Caco-2 (cell line): ENCODE data around the gene SKAP1. TPM values are rescaled to one million over a fixed set of nuclear protein-coding genes. Genes with fewer than 3 reads are reported as not detected.

ENCODE experiments used
- BruUV-seq: library from RNA; stranded (reverse); fragments of 400-500 nt; replicated peaks from 2 replicates; lab custom pipeline; 2021; lab: Mats Ljungman, UMichigan
- CTCF ChIA-PET: fragments of 300-600 bp; sonication (Branson Sonifier 250); formaldehyde crosslinking; loops from one replicate; lab custom pipeline; 2022; ENCODE audit warnings: antibody characterized with exemption; lab: Charles Lee
- POLR2A ChIA-PET: fragments of 300-600 bp; sonication (Branson Sonifier 250); formaldehyde crosslinking; loops from one replicate; lab custom pipeline; 2022; ENCODE audit warnings: antibody characterized with exemption; lab: Charles Lee
- DNase-seq, 2 experiments: peaks; one replicate each; pipeline versions ENCODE4 v3.0.0 to v3.0.0-alpha.2; 2020 to 2022
- H3K27me3 ChIP-seq: replicated peaks from 2 replicates; pipeline ENCODE4 v1.6.0; 2011; ENCODE audit warnings: low read length; ENCODE audit not compliant: control insufficient read depth, insufficient read depth
- H3K36me3 ChIP-seq: 2 replicates; pipeline ENCODE4 v1.5.1; 2011; ENCODE audit warnings: low read length; ENCODE audit not compliant: control insufficient read depth, insufficient read depth
- H3K4me1 ChIP-seq: fragments of 250-450 bp; sonication (Bioruptor Pico); 2 replicates; pipeline ENCODE4 v1.5.1; 2020; ENCODE audit warnings: mild to moderate bottlenecking
- H3K4me3 ChIP-seq: 2 replicates; pipeline ENCODE4 v1.5.1; 2011; ENCODE audit warnings: low read depth, mild to moderate bottlenecking, control low read depth, low read length
- H3K9me3 ChIP-seq: fragments of 250-450 bp; sonication (Bioruptor Pico); 2 replicates; pipeline ENCODE4 v1.5.1; 2020; ENCODE audit warnings: mild to moderate bottlenecking, moderate library complexity
- H3K27ac Mint-ChIP-seq: one replicate; pipeline ENCODE4 v1.8.0; 2022; ENCODE audit warnings: mixed read lengths; ENCODE audit not compliant: unreplicated experiment
- H3K27me3 Mint-ChIP-seq: one replicate; pipeline ENCODE4 v1.8.0; 2022; ENCODE audit warnings: mixed read lengths; ENCODE audit not compliant: insufficient read depth, unreplicated experiment
- H3K36me3 Mint-ChIP-seq: one replicate; pipeline ENCODE4 v1.8.0; 2022; ENCODE audit warnings: mild to moderate bottlenecking, mixed read lengths; ENCODE audit not compliant: insufficient read depth, unreplicated experiment
- H3K4me1 Mint-ChIP-seq: one replicate; pipeline ENCODE4 v1.8.0; 2022; ENCODE audit warnings: low read depth, mixed read lengths; ENCODE audit not compliant: unreplicated experiment
- H3K4me3 Mint-ChIP-seq: one replicate; pipeline ENCODE4 v1.8.0; 2022; ENCODE audit warnings: mild to moderate bottlenecking, moderate library complexity, mixed read lengths; ENCODE audit not compliant: unreplicated experiment
- H3K9me3 Mint-ChIP-seq: one replicate; pipeline ENCODE4 v1.8.0; 2022; ENCODE audit warnings: mixed read lengths; ENCODE audit not compliant: unreplicated experiment
- CTCF ChIP-seq, 2 experiments: fragments of 200-600 bp in 1 of 2; IDR thresholded peaks; 1 replicate in 1 of 2; 2 replicates in 1 of 2; pipeline versions ENCODE4 v1.5.1 to v1.8.0; 2011 to 2022; ENCODE audit warnings: antibody characterized with exemption in 1 of 2, control low read depth in 1 of 2, inconsistent platforms in 1 of 2, low read depth in 1 of 2, low read length in 1 of 2, mild to moderate bottlenecking in 1 of 2, moderate library complexity in 1 of 2; ENCODE audit not compliant: insufficient read depth in 1 of 2, severe bottlenecking in 1 of 2, unreplicated experiment in 1 of 2
- intact Hi-C: fragments of 100-400 bp; cut with micrococcal nuclease; formaldehyde crosslinking; loops from one replicate; pipeline ENCODE4 v1.10.0; 2022; ENCODE audit not compliant: unreplicated experiment
- total RNA-seq: library from RNA; stranded (reverse); gene quantifications from 2 replicates; pipeline ENCODE4 v1.2.3, GENCODE V29; 2022

The SKAP1 gene
- total RNA-seq, 1 experiment from 2014 or later = 0.70 TPM

- Histone ChIP-seq H3K4me1 (no peaks in the 10 kb centered on the region), H3K4me3 (no peak overlapping the region), H3K9me3 (no peaks in the 10 kb centered on the region), H3K27me3 (peaks cover 4% of the 10 kb centered on the region; the same call in 1 of the 2 replicates), H3K36me3 (no peaks in the 10 kb centered on the region)
- Mint-ChIP-seq H3K4me3 (no peak overlapping the region), H3K9me3 (no peaks in the 10 kb centered on the region), H3K27me3 (peaks cover 11% of the 10 kb centered on the region), H3K4me1 (no peaks in the 10 kb centered on the region), H3K27ac (no peak overlapping the region), H3K36me3 (no peaks in the 10 kb centered on the region)
- no TSS peak for BruUV-seq
- no peak for DNase-seq
- CTCF ChIA-PET = no interaction called here
- TF ChIP-seq CTCF (IDR thresholded peaks at IDR 0.05; ENCODE audit: insufficient read depth in 1 of 2, low read depth in 1 of 2, low read length in 1 of 2, severe bottlenecking in 1 of 2, unreplicated experiment in 1 of 2) = no peak
- POLR2A ChIA-PET = no interaction called here
- intact Hi-C loops = no loop called here
Observed at GRCh38 chr17:48441862-48442261, 11.8 kb upstream of the SKAP1 start.

- BruUV-seq = no TSS peak
- POLR2A ChIA-PET = no interaction called here
Observed at GRCh38 chr17:48441231-48441711, 11.3 kb upstream of the SKAP1 start.

DNA sequence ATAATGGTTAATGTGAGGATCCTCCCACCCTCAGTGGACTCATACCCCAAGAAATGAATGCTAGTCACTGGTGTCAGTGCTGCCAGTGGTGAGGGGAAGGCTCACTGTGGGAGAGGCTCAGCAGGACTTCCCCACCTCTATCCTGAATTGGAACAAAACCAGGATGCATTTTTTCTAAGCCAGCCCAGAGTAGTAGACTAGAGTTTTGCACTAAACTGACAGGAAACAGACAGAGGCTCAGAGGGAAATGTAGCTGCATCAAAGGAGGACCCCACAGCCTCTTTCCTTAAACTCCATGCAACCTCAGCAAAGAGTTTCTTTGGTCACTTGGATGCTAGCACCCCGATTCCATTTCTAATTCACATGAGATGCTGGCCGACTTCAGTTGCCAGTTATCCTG is 10.7 kb upstream of the SKAP1 start:
- Histone ChIP-seq H3K27me3 (0 out of 2 replicates have a peak, but pooled peaks cover 1% of the 10 kb centered on the region), H3K4me3 (no peak overlapping the region), H3K4me1 (no peaks in the 10 kb centered on the region), H3K36me3 (no peaks in the 10 kb centered on the region), H3K9me3 (no peaks in the 10 kb centered on the region)
- Mint-ChIP-seq H3K27ac (no peak overlapping the region), H3K4me3 (no peak overlapping the region), H3K36me3 (no peaks in the 10 kb centered on the region), H3K4me1 (no peaks in the 10 kb centered on the region), H3K27me3 (peaks cover 14% of the 10 kb centered on the region), H3K9me3 (no peaks in the 10 kb centered on the region)
- no peak for TF ChIP-seq CTCF (IDR thresholded peaks at IDR 0.05; ENCODE audit: insufficient read depth in 1 of 2, low read depth in 1 of 2, low read length in 1 of 2, severe bottlenecking in 1 of 2, unreplicated experiment in 1 of 2)
- intact Hi-C loops = no loop called here
- no TSS peak for BruUV-seq
- POLR2A ChIA-PET = no interaction called here
- CTCF ChIA-PET = no interaction called here
- no peak for DNase-seq

More at GRCh38 chr17:48441231-48441711, 11.3 kb upstream of the SKAP1 start:
- intact Hi-C loops = no loop called here
- no peak overlapping the region for H3K4me3 Mint-ChIP-seq
- peaks cover 16% of the 10 kb centered on the region for H3K27me3 Mint-ChIP-seq
- Histone ChIP-seq H3K4me3 (no peak overlapping the region), H3K9me3 (no peaks in the 10 kb centered on the region), H3K27me3 (0 out of 2 replicates have a peak, but pooled peaks cover 1% of the 10 kb centered on the region), H3K36me3 (no peaks in the 10 kb centered on the region), H3K4me1 (no peaks in the 10 kb centered on the region)
- no peak for TF ChIP-seq CTCF (IDR thresholded peaks at IDR 0.05; ENCODE audit: insufficient read depth in 1 of 2, low read depth in 1 of 2, low read length in 1 of 2, severe bottlenecking in 1 of 2, unreplicated experiment in 1 of 2)
- H3K27ac Mint-ChIP-seq = no peak overlapping the region
- DNase-seq = no peak
- CTCF ChIA-PET = no interaction called here
- no peaks in the 10 kb centered on the region for H3K4me1 Mint-ChIP-seq
- H3K36me3 Mint-ChIP-seq = no peaks in the 10 kb centered on the region
- H3K9me3 Mint-ChIP-seq = no peaks in the 10 kb centered on the region
